PC-3 (cell line): ENCODE results near the gene UBE3C. TPM values are rescaled to one million over a fixed set of nuclear protein-coding genes. Genes with fewer than 3 reads are reported as not detected.
"Not testable (repeated sequence)": the region's sequence is repeated elsewhere in the genome, so short reads cannot be mapped to it uniquely, and the experiment has no call there.

Experiments
- ATAC-seq: fragments of 200-7000 bp; cut with Tn5 transposase; 2 replicates; pipeline ENCODE4 v1.9.1; 2020; ENCODE audit warnings: mild to moderate bottlenecking, moderate library complexity
- BruUV-seq: library from RNA; stranded (reverse); fragments of 400-500 nt; replicated peaks from 2 replicates; lab custom pipeline; 2021; lab: Mats Ljungman, UMichigan
- CTCF ChIA-PET: fragments of 300-600 bp; sonication (Branson Sonifier 250); formaldehyde crosslinking; loops from one replicate; lab custom pipeline; 2022; ENCODE audit warnings: antibody characterized with exemption; lab: Charles Lee
- POLR2A ChIA-PET: fragments of 300-600 bp; sonication (Branson Sonifier 250); formaldehyde crosslinking; loops from one replicate; lab custom pipeline; 2022; ENCODE audit warnings: antibody characterized with exemption; ENCODE audit not compliant: unreplicated experiment; lab: Charles Lee
- DNase-seq: peaks from one replicate; pipeline ENCODE4 v3.0.0-alpha.2; 2015
- H2AFZ ChIP-seq: fragments of 300-600 bp; sonication (generic); 2 replicates; pipeline ENCODE4 v1.6.0; 2016; ENCODE audit warnings: antibody characterized with exemption, low read length
- H3F3A ChIP-seq: fragments of 300-600 bp; sonication (generic); one replicate; pipeline ENCODE4 v1.6.0; 2017; ENCODE audit warnings: antibody characterized with exemption, low read length, control low read depth, mild to moderate bottlenecking; ENCODE audit not compliant: unreplicated experiment
- H3K27ac ChIP-seq: fragments of 300-600 bp; sonication (generic); 2 replicates; pipeline ENCODE4 v1.5.1; 2016; ENCODE audit warnings: mild to moderate bottlenecking, low read length
- H3K27me3 ChIP-seq: fragments of 300-600 bp; sonication (generic); 2 replicates; pipeline ENCODE4 v1.6.1; 2016; ENCODE audit warnings: low read length, mixed read lengths
- H3K36me3 ChIP-seq: fragments of 300-600 bp; sonication (generic); 2 replicates; pipeline ENCODE4 v1.6.1; 2016; ENCODE audit warnings: low read depth, mixed run types, low read length, mixed read lengths
- H3K4me1 ChIP-seq: fragments of 300-600 bp; sonication (generic); 2 replicates; pipeline ENCODE4 v1.5.1; 2016; ENCODE audit warnings: low read length; ENCODE audit not compliant: insufficient read depth
- H3K4me2 ChIP-seq: fragments of 300-600 bp; sonication (generic); 2 replicates; pipeline ENCODE4 v1.6.0; 2016; ENCODE audit warnings: low read length
- H3K4me3 ChIP-seq: fragments of 300-600 bp; sonication (generic); 2 replicates; pipeline ENCODE4 v1.5.1; 2016; ENCODE audit warnings: mild to moderate bottlenecking, low read length, mixed read lengths
- H3K79me2 ChIP-seq: fragments of 300-600 bp; sonication (generic); 2 replicates; pipeline ENCODE4 v1.6.1; 2017; ENCODE audit warnings: low read length, mixed read lengths
- H3K9ac ChIP-seq: fragments of 300-600 bp; sonication (generic); 2 replicates; pipeline ENCODE4 v1.6.0; 2016; ENCODE audit warnings: mild to moderate bottlenecking, low read length
- H3K9me2 ChIP-seq: fragments of 300-600 bp; sonication (generic); replicated peaks from 2 replicates; pipeline ENCODE4 v1.6.1; 2016; ENCODE audit warnings: mixed run types, low read length, mixed read lengths
- H3K9me3 ChIP-seq: fragments of 300-600 bp; sonication (generic); 2 replicates; pipeline ENCODE4 v1.6.1; 2016; ENCODE audit warnings: low read length, mixed read lengths
- H4K20me1 ChIP-seq: fragments of 300-600 bp; sonication (generic); 2 replicates; pipeline ENCODE4 v1.6.1; 2016; ENCODE audit warnings: low read length, mixed read lengths
- CTCF ChIP-seq: fragments of 300-600 bp; sonication (generic); conservative IDR thresholded peaks from 2 replicates; pipeline ENCODE4 v1.5.1; 2017; ENCODE audit warnings: antibody characterized with exemption, low read depth, mild to moderate bottlenecking, low read length
- EZH2 ChIP-seq: fragments of 300-600 bp; sonication (generic); IDR thresholded peaks from one replicate; pipeline ENCODE4 v1.6.1; 2017; ENCODE audit warnings: antibody characterized with exemption, mild to moderate bottlenecking, low read length; ENCODE audit not compliant: unreplicated experiment
- EZH2phosphoT487 ChIP-seq: fragments of 300-600 bp; sonication (generic); IDR thresholded peaks from 2 replicates; pipeline ENCODE4 v1.6.1; 2018; ENCODE audit warnings: mild to moderate bottlenecking, antibody characterized with exemption, low read length, borderline replicate concordance
- intact Hi-C: fragments of 100-400 bp; cut with micrococcal nuclease; formaldehyde crosslinking; loops from 2 replicates; pipeline ENCODE4 v1.9.0; 2023
- total RNA-seq: library from RNA; depleted of rRNA; stranded (reverse); fragments of >200 nt; gene quantifications from 2 replicates; pipeline ENCODE4 v1.2.3, GENCODE V29; 2014

Gene UBE3C
- total RNA-seq, 1 experiment from 2014 or later = 86.6 TPM

GRCh38 chr7:157253850-157254249 lies 115.1 kb downstream of the UBE3C start:
- Histone ChIP-seq H3K9me2 (no peaks in the 10 kb centered on the region), H3K27ac (no peak overlapping the region), H2AFZ (no peak overlapping the region), H4K20me1 (no peaks in the 10 kb centered on the region), H3K4me3 (no peak overlapping the region), H3K4me1 (no peaks in the 10 kb centered on the region), H3K27me3 (no peaks in the 10 kb centered on the region), H3K4me2 (no peak overlapping the region), H3F3A (no peaks in the 10 kb centered on the region), H3K79me2 (peaks cover 3% of the 10 kb centered on the region; the same call in 1 of the 2 replicates), H3K9me3 (no peaks in the 10 kb centered on the region), H3K9ac (no peak overlapping the region), H3K36me3 (peaks cover 46% of the 10 kb centered on the region)
- POLR2A ChIA-PET = no interaction called here
- intact Hi-C loops = no loop called here
- ATAC-seq (no peak), DNase-seq (peak; percentile 61)
- no TSS peak for BruUV-seq
- no peak for TF ChIP-seq EZH2phosphoT487
- TF ChIP-seq EZH2 = no peak
- TF ChIP-seq CTCF = peak; percentile 35; the same call in 1 of the 2 replicates
- CTCF ChIA-PET = no interaction called here

- H2AFZ ChIP-seq, POLR2A ChIA-PET, H3K4me2 ChIP-seq, H3K27ac ChIP-seq, H3K79me2 ChIP-seq, H3K9ac ChIP-seq, H3K4me3 ChIP-seq, H3K4me1 ChIP-seq, intact Hi-C loops, H3K27me3 ChIP-seq, H3F3A ChIP-seq, DNase-seq, H4K20me1 ChIP-seq, BruUV-seq, H3K9me3 ChIP-seq, H3K9me2 ChIP-seq, ATAC-seq: not testable (repeated sequence)
- peaks cover 52% of the 10 kb centered on the region for H3K36me3 ChIP-seq
- CTCF ChIA-PET = interaction anchor here (0.6 kb wide), 1 partner anchor 21 kb away, joined by 9 read pairs; no protein-coding TSS in a partner anchor
These were observed 116.1 kb downstream of the UBE3C start for GRCh38 chr7:157254781-157255180.

GRCh38 chr7:157255201-157255606 lies 116.5 kb downstream of the UBE3C start:
- Histone ChIP-seq H3K4me1 (no peaks in the 10 kb centered on the region), H3K9me2 (no peaks in the 10 kb centered on the region), H3K27me3 (no peaks in the 10 kb centered on the region), H3K4me2 (no peak overlapping the region), H3F3A (no peaks in the 10 kb centered on the region), H3K9me3 (no peaks in the 10 kb centered on the region), H3K4me3 (no peak overlapping the region), H3K36me3 (peaks cover 56% of the 10 kb centered on the region), H3K27ac (no peak overlapping the region), H3K9ac (no peak overlapping the region), H3K79me2 (peaks cover 3% of the 10 kb centered on the region; the same call in 1 of the 2 replicates), H4K20me1 (no peaks in the 10 kb centered on the region), H2AFZ (no peak overlapping the region)
- DNase-seq (no peak), ATAC-seq (no peak)
- ChIA-PET CTCF (no interaction called here), POLR2A (no interaction called here)
- TF ChIP-seq CTCF (no peak), EZH2 (no peak), EZH2phosphoT487 (no peak)
- intact Hi-C loops = no loop called here
- no TSS peak for BruUV-seq
